GM21447 (cell line): ENCODE results near the gene WDR59.
"Not testable (repeated sequence)": the region's sequence is repeated elsewhere in the genome, so short reads cannot be mapped to it uniquely, and the experiment has no call there.

Experiments
- ATAC-seq: cut with Tn5 transposase; IDR thresholded peaks from one replicate; pipeline ENCODE4 v1.9.1; 2021; ENCODE audit not compliant: unreplicated experiment

The WDR59 gene

DNA sequence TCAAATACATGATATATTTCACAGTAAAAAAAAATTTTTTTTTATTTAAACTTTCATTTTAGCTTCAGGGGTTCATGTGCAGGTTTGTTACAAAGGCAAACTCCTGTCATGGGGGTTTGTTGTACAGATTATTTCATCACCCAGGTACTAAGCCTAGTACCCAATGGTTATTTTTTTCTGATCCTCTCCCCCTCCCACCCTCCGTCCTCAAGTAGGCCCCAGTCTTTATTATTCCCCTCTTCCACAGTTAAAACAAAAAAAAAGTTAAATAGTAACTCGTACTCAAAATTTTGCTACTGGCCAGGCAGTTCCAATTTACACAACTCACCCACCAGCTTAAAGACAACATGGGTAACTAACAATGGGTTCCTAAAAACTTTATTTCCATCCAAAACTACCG lies 63.9 kb downstream of the WDR59 start:
- ATAC-seq = no peak

DNA sequence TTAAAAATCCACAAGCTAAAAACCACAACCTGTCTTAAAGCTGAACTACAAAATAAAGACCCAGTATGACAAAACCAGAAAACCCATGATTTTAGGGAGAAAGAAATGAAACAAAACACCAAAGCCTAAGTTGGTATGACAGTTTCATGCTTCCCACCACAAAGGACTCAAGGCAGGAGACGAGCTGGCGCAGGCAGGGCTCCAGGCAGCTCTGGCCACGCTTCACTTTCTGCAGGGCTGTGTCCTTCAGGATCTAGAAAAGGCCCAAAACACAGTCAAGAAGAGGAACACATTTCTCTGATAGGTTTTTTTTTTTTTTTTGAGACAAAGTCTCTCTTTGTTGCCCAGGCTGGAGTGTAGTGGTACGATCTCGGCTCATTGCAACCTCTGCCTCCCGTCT lies 75.3 kb downstream of the WDR59 start:
- no peak for ATAC-seq

DNA sequence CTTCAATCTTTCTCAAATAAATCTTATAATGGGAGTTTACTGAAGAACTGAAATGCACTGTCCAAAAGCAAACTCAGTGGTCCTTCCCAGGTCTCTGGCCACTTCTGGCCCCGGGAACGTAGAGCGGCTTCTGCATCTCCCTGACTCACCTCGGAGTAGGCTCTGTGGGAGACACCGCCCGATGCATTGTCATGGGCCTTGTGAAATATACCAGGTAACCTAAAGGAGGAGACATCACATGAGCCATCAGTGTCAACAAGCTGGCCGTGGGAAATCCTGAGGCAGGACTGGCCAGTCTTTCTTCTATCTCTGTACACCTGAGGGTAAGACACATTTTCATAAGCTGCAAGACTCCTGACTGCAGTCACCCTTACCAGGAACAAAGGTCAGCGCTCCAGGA lies 76.2 kb downstream of the WDR59 start:
- ATAC-seq = not testable (repeated sequence)

DNA sequence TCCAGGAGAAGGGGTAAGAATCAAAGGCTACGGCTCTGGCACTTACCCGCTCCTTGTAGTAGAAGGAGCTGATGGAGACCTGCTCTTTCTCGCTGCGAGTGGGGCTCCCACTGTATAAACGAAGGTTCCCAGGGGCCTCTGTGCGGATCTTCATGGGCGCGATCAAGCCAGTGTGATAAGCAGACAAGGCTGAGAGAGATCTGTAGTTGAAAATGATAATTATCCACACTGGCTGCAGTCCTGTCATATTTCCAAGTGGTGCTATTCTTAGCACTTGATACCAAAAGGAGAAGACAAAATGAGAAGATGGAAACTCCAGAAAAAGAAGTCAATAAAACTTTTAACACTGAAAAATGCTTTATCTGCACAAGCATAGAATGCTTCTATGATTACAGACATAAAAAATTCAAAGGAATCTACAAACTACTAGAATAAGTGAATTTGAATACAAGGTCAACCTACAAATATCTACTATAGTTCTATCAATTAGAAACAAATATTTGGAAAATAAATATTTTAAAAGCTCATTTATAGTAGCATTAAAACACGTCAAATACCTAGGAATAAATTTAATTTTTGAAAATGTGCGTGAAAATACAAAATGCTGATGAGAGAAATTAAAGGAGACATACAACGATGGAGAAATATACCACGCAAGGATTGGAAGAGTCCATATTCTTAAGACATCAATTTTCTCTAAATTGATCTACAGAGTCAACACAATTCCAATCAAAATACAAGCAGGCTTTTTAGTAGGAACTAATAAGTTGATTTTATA lies 80.8 kb downstream of the WDR59 start:
- ATAC-seq = no peak

DNA sequence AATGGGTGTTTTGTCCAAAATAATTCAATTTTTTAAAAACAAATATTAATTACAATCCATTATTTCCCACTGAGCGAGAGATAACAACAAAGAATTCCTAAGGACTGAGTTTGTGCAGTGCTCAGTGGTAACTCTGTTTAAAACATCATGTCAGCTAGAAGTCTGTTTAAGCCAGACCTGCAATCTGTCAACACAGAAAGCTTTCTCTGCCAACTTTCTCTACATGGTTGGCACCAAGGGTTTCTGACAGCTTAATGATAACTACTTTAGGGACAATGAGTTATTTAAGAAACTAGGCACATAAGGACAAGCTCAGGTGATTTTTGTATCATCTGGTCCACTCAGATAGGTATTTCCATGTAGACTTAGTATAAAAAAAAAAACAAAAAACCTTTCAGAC lies 81.8 kb downstream of the WDR59 start:
- ATAC-seq = no peak

DNA sequence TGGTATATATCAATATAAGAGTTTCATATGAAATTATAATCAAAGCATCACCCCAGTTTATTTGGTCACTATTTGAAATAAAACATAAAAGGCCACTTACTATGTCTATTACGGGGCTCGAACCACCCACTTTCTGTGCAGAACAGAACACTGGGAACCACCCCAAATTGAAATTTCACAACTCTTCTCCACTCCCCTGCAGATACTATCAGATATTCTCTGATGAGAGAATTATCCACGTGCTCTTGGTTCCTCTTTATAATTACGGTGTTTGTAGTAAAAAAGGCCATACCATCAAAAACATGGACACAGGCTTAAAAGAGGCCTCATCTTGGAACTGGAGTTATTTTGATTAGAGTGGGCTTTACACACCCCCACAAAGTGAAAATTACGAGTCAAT lies 82.8 kb downstream of the WDR59 start:
- ATAC-seq = no peak

DNA sequence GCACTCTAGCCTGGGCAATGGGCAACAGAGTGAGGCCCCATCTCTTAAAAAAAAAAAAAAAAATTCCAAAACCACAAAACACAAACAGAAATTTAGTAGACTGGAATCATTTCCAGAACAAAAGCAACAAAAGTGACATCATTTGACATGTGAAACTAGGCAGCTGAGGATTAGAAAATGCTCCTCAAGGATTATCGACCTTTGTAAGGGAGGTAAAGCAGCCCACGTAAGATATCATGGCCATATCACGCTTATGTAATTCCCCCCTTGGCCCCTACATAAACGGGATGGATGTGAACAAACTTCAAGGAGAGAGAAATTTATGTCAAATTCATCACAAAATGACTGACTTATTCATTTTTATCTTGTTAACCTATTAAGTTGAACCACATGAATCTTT lies 83.3 kb downstream of the WDR59 start:
- ATAC-seq = no peak

DNA sequence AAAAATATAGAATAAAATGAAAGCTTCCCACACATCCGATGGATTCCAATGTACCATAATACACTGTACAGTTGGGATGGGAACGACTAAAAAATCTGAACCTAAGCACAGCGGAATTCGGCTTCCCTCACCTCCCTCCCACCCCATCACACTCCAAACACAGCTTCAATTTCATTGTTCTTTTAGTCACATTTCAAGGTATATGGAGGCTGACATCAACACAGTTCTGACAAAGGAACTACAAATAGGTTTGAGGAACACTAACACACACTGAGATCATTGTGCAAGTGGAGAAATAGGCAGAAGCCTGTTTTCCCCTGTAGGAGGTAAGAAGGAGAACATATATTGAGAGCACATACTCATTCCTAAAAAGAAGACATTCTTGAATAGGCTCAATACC lies 85.1 kb downstream of the WDR59 start:
- no peak for ATAC-seq

DNA sequence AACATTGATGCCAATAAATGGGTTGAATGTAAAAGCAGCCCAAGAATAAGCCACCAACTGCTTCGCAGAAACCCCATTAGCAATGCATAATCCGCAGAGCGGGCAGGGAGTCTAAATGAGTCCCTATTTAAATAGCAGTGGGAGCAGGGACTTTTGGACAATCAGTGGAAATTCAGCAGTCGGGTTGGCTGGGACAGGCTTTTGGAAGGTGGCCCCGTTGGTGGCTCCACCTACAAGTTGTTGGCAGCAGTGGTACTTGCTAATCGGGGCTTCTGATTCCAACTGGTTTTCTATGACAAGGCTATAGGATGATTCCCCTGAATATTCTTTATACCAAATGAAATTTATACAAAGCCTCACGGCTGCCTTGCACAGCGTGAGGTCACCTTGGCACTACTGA lies 86.3 kb downstream of the WDR59 start:
- no peak for ATAC-seq

DNA sequence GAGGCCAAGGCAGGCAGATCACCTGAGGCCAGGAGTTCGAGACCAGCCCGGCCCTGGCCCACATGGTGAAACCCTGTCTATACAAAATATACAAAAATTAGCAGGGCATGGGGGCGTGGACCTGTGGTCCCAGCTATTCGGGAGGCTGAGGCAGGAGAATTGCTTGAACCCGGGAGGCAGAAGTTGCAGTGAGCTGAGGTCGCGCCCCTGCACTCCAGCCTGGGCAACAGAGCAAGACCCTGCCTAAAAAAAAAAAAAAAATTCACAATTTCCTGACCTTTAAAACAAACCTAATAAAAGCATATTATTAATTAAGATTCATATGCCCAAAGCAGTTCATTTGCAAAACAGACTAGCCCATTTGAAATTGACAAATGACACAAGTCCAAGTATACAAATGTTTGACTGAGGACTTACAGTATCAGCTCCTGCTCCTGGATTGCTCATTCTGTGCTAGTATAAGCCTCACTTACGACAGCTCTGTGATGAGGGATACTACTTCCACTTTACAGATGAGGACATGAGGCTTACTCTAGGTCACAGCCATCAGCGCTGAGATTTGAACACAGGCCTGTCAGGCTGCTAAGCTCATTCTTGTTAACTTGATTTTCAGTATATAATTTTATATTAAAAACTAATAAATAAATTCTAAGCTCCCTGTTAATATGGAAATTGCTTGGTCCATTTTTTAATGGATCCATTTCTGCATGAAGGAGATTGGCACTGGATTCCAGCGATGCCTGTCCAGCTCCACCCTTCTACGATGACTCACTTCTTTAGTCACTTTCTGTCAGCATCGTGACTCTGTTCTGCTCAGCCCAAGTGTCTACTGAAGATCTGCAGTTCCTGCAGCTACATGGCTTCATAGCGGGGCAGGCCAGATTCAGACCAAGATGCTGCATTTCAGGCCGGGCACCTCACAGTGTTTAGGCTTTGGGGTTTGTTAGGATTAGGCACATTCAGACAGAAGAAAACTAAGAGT lies 88.2 kb downstream of the WDR59 start:
- ATAC-seq = no peak

DNA sequence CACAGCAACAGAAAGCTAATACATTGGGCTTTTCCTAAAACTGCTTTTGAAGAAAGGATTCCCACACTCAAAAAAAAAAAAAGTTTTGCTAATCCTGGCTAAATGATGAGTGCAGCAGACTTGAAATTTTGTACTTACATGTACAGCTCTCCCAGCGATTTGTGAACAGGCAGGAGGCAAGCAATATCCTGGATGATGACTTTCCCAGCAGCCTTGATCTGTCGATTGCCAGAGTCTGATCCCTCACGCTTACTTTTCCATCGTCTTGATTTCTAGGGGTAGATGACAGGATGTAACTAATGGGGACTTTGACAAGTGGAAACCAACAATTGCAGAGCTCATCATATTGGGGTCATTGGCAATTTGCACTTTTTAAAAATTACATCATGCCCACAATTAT lies 91.4 kb downstream of the WDR59 start:
- ATAC-seq = no peak

DNA sequence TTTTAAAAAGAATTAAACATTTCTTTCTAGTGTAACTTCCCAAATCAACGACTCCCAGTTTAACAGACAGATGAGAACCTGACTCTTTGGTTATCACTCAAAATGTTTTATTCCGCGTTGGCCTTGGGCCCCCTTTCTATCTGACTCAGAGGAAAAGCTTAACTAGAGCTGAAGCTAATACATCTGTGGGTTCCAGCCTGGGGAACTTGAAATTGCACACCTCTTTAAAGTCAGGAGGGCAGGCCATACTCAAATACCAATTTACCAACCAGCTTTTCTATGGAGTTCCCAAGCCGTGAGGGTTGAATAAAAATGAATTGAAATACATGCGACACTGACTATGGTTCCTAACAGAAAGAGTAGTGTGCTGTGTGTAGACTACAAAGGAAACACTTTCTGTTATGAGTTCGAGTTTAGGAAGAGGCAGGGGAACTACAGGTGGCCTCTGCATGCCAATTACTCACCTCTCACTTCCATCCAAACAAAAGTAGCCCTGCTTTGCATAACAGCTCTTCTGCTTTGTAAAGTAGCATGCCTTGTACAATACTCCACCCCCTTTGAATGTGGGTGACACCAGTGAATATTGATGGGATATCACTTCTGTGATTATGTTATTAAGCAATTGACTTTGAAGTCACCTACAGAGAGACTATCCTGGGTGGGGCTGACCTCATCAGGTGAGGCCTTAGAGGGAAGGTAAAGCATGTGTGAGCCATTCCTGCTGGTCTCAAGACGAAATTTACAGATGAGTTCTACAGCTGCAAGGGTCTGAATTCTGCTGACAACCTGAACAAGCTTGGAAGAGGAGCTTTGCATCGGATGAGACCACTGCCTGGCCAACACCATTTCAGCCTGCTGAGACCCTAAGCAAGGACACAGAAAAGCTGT lies 92.1 kb downstream of the WDR59 start:
- ATAC-seq = peak; percentile 87

DNA sequence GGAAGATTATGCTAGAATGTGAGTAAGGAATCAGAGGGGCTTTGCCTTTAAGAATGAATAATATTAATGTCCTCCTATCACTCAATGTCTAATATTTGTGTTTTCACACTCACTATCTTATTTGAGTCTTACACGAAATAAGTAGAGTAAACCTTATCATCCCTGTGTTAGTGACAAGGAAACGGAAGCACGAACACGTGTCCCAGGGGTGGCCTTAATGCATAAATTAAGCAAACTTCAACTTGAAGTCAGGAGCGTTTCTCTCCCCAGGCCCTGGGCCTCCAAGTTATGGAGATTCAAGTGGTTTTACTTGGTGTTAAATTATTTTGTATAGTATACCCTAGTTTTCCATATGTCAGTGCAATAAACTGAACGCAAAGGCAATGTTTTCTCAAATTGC lies 96.0 kb downstream of the WDR59 start:
- ATAC-seq = no peak

DNA sequence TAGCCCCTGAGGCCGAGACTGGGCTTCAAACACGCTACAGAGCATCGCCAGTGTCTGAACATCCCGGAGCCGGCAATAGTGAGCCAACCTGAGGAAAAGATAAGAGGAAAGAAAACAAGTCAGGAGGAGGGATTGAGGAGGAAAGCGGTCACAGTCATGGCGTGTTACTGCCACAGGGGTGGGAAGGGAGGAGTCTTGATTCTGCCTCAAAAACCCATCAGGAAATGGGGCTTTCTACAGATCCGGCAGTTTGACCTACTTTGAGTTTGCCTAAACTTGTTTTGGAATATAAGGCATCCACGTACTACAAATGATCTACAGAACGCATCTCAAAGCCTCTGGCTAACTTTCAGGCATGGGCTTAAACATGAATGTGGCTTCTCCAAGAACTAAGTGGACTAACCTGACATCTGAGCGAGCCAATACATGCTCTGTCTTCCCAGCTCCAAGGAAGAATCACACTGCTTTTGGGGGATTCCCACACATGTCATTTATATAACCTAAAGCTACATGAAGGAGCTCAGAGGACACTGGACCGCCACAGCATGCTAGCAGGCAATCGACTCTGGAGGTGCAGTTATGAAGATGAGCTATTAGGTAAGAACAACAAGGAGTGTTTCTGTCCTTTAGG lies 96.6 kb downstream of the WDR59 start:
- ATAC-seq = no peak

DNA sequence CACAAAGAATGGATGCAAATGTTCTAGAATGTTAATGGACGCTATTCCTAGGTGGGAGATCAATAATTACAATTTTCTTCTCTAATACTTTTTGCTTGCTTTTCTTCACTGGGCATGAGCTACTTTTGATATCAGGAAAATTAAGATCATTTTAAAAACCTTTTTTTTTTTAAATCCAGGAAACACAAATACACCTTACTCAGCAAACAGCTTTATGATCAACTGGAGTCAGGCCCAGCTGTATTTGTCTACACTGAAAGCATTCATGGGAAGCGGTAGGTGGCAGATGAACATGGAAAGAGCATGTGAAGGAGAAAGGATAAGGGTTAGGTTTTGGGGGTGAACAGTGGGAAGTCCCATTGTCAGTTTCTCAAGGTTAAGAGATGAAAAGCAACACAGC lies 97.8 kb downstream of the WDR59 start:
- no peak for ATAC-seq

DNA sequence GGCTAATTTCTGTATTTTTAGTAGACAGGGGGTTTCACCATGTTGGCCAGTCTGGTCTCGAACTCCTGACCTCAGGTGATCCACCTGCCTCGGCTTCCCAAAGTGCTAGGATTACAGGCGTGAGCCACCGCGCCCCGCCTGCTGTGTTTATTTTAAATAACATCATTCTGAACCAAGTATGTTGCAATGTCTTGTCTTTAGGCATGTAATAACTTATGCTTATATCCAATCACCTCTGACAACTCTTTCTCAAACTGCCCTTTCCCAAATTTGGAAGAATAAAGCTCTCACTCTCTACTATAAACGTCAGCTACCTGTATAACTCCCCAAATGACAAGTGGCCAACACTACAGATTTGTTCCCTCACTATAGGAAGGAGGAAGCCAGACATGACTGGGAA lies 107.2 kb downstream of the WDR59 start:
- ATAC-seq = no peak

DNA sequence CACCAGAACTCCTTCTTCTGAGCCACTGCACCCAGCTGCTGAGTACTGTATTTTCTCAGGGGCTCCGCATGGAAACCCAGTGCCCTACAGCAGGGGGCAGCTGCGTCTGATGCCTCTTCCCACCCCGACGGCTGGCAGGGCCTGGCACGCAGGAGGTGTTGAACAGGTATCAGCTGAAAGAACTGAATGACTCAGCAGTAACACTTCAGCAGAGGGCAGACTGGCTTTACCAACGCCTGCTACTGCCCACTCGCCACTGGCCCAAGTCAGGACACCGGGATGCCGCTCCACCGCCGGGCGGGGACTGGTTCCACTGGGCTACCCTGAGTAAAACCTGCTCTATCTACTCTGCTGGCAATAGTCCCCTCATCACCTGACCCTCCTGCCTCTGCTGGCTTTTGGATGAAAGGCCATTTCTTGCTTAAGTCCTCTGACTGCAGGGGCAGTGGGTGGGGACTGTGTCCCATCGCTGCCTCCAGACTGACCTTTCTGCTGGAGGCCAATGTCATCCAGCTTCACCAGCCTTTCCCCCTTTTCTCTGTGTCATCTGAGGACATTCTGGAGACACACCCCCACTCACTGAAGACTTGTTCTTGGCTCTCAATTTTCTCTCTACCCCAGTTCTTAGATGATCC lies 109.9 kb downstream of the WDR59 start:
- no peak for ATAC-seq

DNA sequence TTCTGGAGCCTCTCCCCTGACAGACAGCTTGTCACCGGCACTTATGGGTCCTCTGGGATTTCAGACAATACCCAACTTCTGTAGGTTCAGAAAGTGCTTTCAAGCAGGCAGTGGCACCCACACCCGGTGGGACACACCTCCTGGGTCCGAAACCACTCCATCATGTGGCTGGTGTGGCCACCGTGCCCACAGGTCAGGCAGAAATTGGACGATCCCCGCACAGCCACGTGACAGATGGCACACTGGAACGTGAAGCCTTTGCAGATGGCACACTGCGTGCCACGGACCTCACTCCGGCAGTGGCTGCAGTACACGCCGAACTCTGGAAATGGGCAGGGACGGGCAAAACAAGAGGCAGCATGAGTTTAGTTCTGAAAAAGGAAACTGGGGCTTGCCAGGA lies 110.8 kb downstream of the WDR59 start:
- ATAC-seq = no peak

DNA sequence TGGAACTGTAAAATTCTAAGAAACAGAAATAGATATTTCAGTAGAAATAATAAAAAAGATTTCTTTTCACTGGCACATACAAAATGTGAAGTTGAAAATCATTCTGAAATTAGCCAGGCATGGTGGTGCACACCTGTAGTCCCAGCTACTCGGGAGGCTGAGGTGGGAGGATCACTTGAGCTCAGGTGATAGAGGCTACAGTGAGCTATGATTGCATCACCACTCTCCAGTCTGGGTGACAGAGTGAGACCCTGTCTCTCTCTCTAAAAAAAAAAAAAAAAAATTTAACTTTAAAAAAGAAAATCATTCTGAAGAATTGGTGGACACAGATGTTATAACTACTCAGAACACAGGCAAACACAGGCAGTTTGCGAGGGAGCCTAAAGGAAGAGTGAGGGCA lies 112.6 kb downstream of the WDR59 start:
- no peak for ATAC-seq

DNA sequence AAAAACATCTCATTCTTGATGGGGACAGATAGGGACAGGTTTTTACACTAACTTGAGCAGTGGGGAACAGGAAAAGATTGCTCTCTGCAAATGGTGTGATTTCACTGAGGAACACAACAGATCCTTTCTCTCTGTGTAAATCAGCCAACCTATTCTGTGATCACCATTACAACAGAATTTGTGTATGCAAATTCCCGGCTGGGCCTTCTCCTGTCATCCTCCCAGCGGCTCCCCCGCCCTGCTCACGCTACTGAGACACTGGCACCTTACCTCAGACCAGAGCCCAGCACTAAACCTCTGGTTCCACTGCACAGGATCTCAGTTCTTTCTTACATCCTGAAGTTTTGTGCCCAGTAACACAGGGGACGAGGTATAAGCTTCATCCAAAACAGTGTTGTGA lies 113.3 kb downstream of the WDR59 start:
- ATAC-seq = no peak
